Measurements from ENCODE around the gene SH2D2A. TPM values are rescaled to one million over a fixed set of nuclear protein-coding genes. Genes with fewer than 3 reads are reported as not detected.

SH2D2A gene
- total and polyA plus RNA-seq, 2 experiments from 2014 or later: 0.43 TPM; not detected in 1

- in situ Hi-C loops (cut with MboI): loop anchor here (10.0 kb wide), 1 partner anchor 87 kb away; no protein-coding TSS in a partner anchor
- H3F3A ChIP-seq (ENCODE audit: insufficient read depth): peaks cover 72% of the 10 kb centered on the region
- H3K27ac ChIP-seq: no peak overlapping the region
- no peak overlapping the region for H3K4me2 ChIP-seq (ENCODE audit: unreplicated experiment)
- TF ChIP-seq EZH2 (IDR thresholded peaks at IDR 0.05; ENCODE audit: insufficient read depth, poor library complexity, severe bottlenecking): no peak
- no peak for TF ChIP-seq EZH2phosphoT487 (IDR thresholded peaks at IDR 0.05; ENCODE audit: insufficient read depth, low read depth)
- peak; percentile 69 for DNase-seq
- H3K79me2 ChIP-seq (ENCODE audit: insufficient read depth): no peaks in the 10 kb centered on the region
- WGBS, 2 experiments (ENCODE audit: low coverage in 1 of 2, low lambda C conversion rate in 2 of 2, missing lambda C conversion rate in 2 of 2): 39 to 45% methylated on average over 4 of the region's 4 CpGs
- H3K4me3 ChIP-seq: no peak overlapping the region
- no peaks in the 10 kb centered on the region for H3K9me2 ChIP-seq (ENCODE audit: insufficient read depth)
- H3K4me1 ChIP-seq (ENCODE audit: insufficient read depth): peaks cover 35% of the 10 kb centered on the region
- peaks cover 58% of the 10 kb centered on the region for H3K36me3 ChIP-seq (ENCODE audit: low read depth)
- no peaks in the 10 kb centered on the region for H4K20me1 ChIP-seq (ENCODE audit: insufficient read depth)
- no peak overlapping the region for H2AFZ ChIP-seq
- H3K27me3 ChIP-seq (replicated peaks; ENCODE audit: insufficient read depth): no peaks in the 10 kb centered on the region
- H3K9me3 ChIP-seq (ENCODE audit: low read depth): no peaks in the 10 kb centered on the region
- no peak overlapping the region for H3K9ac ChIP-seq
Observed at GRCh38 chr1:156797212-156797871, 19.3 kb downstream of the SH2D2A start.

DNA sequence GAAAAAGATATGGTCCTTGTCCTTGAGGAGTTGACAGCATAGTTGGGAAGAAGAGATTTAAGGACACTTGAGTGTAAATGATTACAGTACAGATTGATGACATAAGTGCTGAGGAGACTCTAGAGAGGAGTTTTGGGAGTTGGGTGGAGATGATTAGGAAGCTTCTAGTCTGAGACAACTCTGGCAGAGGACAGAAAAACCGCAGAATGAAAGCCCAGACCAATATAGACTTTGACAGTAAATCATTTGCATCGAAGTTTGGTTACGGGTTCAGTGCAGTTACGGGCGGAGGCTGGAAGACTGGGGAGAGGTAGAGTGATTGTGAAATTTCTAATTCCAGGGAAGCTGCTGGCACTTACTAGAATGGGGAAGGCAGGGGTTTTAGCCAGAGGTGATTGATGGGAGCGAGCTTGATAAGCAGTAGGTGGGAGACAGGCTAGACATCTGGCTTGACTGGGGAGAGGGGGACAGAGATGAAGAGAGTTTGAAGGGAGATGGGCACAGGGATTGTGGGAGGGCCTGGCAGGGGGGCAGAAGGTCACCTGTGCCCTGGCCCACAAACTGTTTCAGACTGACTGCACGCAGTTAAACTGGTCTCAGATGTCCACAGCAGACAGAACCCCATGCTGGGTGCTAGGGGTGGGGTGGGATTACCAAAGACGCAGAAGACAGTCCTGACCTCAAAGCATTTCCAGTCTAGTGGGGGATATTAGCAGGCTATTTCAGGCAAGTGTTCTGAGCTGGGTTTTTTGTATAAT, 20.1 kb downstream of the SH2D2A start:
- Histone ChIP-seq H3K9ac (no peak overlapping the region), H3K9me3 (ENCODE audit: low read depth) (no peaks in the 10 kb centered on the region), H3K27me3 (replicated peaks; ENCODE audit: insufficient read depth) (no peaks in the 10 kb centered on the region), H3K27ac (no peak overlapping the region), H3K9me2 (ENCODE audit: insufficient read depth) (no peaks in the 10 kb centered on the region), H4K20me1 (ENCODE audit: insufficient read depth) (no peaks in the 10 kb centered on the region), H3K79me2 (ENCODE audit: insufficient read depth) (0 out of 2 replicates have a peak, but pooled peaks cover 2% of the 10 kb centered on the region), H3K4me1 (ENCODE audit: insufficient read depth) (peaks cover 27% of the 10 kb centered on the region), H3K36me3 (ENCODE audit: low read depth) (peaks cover 62% of the 10 kb centered on the region), H3K4me3 (no peak overlapping the region), H3F3A (ENCODE audit: insufficient read depth) (peaks cover 64% of the 10 kb centered on the region), H2AFZ (no peak overlapping the region), H3K4me2 (ENCODE audit: unreplicated experiment) (no peak overlapping the region)
- TF ChIP-seq EZH2phosphoT487 (IDR thresholded peaks at IDR 0.05; ENCODE audit: insufficient read depth, low read depth): no peak
- no peak for TF ChIP-seq EZH2 (IDR thresholded peaks at IDR 0.05; ENCODE audit: insufficient read depth, poor library complexity, severe bottlenecking)
- in situ Hi-C loops (cut with MboI): loop anchor here (10.0 kb wide), 1 partner anchor 88 kb away; no protein-coding TSS in a partner anchor
- 73 to 77% methylated on average over 8 of the region's 8 CpGs for WGBS, 2 experiments (ENCODE audit: low coverage in 1 of 2, low lambda C conversion rate in 2 of 2, missing lambda C conversion rate in 2 of 2)
- no peak for DNase-seq

GRCh38 chr1:156795787-156796186, 20.9 kb downstream of the SH2D2A start:
- Histone ChIP-seq H2AFZ (no peak overlapping the region), H3F3A (ENCODE audit: insufficient read depth) (peaks cover 56% of the 10 kb centered on the region), H3K9me2 (ENCODE audit: insufficient read depth) (no peaks in the 10 kb centered on the region), H4K20me1 (ENCODE audit: insufficient read depth) (no peaks in the 10 kb centered on the region), H3K9me3 (ENCODE audit: low read depth) (no peaks in the 10 kb centered on the region), H3K4me3 (no peak overlapping the region), H3K79me2 (ENCODE audit: insufficient read depth) (peaks cover 9% of the 10 kb centered on the region), H3K9ac (no peak overlapping the region), H3K4me1 (ENCODE audit: insufficient read depth) (peaks cover 20% of the 10 kb centered on the region), H3K4me2 (ENCODE audit: unreplicated experiment) (no peak overlapping the region), H3K27me3 (replicated peaks; ENCODE audit: insufficient read depth) (no peaks in the 10 kb centered on the region), H3K27ac (no peak overlapping the region), H3K36me3 (ENCODE audit: low read depth) (peaks cover 62% of the 10 kb centered on the region)
- no peak for DNase-seq
- 67 to 80% methylated on average over 7 of the region's 7 CpGs for WGBS, 2 experiments (ENCODE audit: low coverage in 1 of 2, low lambda C conversion rate in 2 of 2, missing lambda C conversion rate in 2 of 2)
- in situ Hi-C loops (cut with MboI): loop anchor here (10.0 kb wide), 1 partner anchor 89 kb away; no protein-coding TSS in a partner anchor
- no peak for TF ChIP-seq EZH2 (IDR thresholded peaks at IDR 0.05; ENCODE audit: insufficient read depth, poor library complexity, severe bottlenecking)

- H3K79me2 ChIP-seq (ENCODE audit: insufficient read depth): peaks cover 14% of the 10 kb centered on the region
- peaks cover 16% of the 10 kb centered on the region for H3K4me1 ChIP-seq (ENCODE audit: insufficient read depth)
- in situ Hi-C loops (cut with MboI): loop anchor here (10.0 kb wide), 1 partner anchor 89 kb away; no protein-coding TSS in a partner anchor
- no peak overlapping the region for H3K4me3 ChIP-seq
- H2AFZ ChIP-seq: no peak overlapping the region
- H3K27me3 ChIP-seq (replicated peaks; ENCODE audit: insufficient read depth): no peaks in the 10 kb centered on the region
- no peaks in the 10 kb centered on the region for H3K9me3 ChIP-seq (ENCODE audit: low read depth)
- H3K9ac ChIP-seq: no peak overlapping the region
- H4K20me1 ChIP-seq (ENCODE audit: insufficient read depth): peaks cover 2% of the 10 kb centered on the region; the same call in 1 of the 2 replicates
- H3K4me2 ChIP-seq (ENCODE audit: unreplicated experiment): no peak overlapping the region
- H3K36me3 ChIP-seq (ENCODE audit: low read depth): peaks cover 65% of the 10 kb centered on the region
- 98 to 99% methylated on average over 5 of the region's 5 CpGs for WGBS, 2 experiments (ENCODE audit: low coverage in 1 of 2, low lambda C conversion rate in 2 of 2, missing lambda C conversion rate in 2 of 2)
- peaks cover 52% of the 10 kb centered on the region for H3F3A ChIP-seq (ENCODE audit: insufficient read depth)
- DNase-seq: no peak
- no peaks in the 10 kb centered on the region for H3K9me2 ChIP-seq (ENCODE audit: insufficient read depth)
- no peak overlapping the region for H3K27ac ChIP-seq
- no peak for TF ChIP-seq EZH2phosphoT487 (IDR thresholded peaks at IDR 0.05; ENCODE audit: insufficient read depth, low read depth)
- no peak for TF ChIP-seq EZH2 (IDR thresholded peaks at IDR 0.05; ENCODE audit: insufficient read depth, poor library complexity, severe bottlenecking)
Observed at GRCh38 chr1:156795374-156795733, 21.3 kb downstream of the SH2D2A start.
